Spinal cord (tissue), 10 donors: ENCODE measurements around the gene SNX1. TPM values are rescaled to one million over a fixed set of nuclear protein-coding genes. Genes with fewer than 3 reads are reported as not detected.

Experiments used
- DNase-seq, 6 donors: peaks; one replicate each; pipeline versions ENCODE4 v3.0.0 to v3.0.0-alpha.2; 2013 to 2015; ENCODE audit warnings: low spot score in 6 of 6, low read depth in 4 of 6
- H3K27ac ChIP-seq: one replicate; pipeline ENCODE4 v1.5.1; 2013; ENCODE audit warnings: low read depth, low read length, control low read depth
- H3K27me3 ChIP-seq: one replicate; pipeline ENCODE4 v1.6.1; 2013; ENCODE audit warnings: low read length; ENCODE audit not compliant: control insufficient read depth, insufficient read depth
- H3K36me3 ChIP-seq: one replicate; pipeline ENCODE4 v1.6.1; 2013; ENCODE audit warnings: low read length; ENCODE audit not compliant: control insufficient read depth, insufficient read depth
- H3K4me1 ChIP-seq: one replicate; pipeline ENCODE4 v1.6.1; 2013; ENCODE audit warnings: low read length; ENCODE audit not compliant: control insufficient read depth, insufficient read depth
- H3K4me3 ChIP-seq: one replicate; pipeline ENCODE4 v1.5.1; 2013; ENCODE audit warnings: low read depth, low read length, control low read depth
- H3K9me3 ChIP-seq: one replicate; pipeline ENCODE4 v1.6.1; 2013; ENCODE audit warnings: low read length; ENCODE audit not compliant: control insufficient read depth, insufficient read depth
- WGBS: methylation state at CpG from one replicate; pipeline ENCODE4 v1.1.5; 2013; ENCODE audit warnings: missing lambda C conversion rate; ENCODE audit not compliant: insufficient coverage; 5-methylcytosine and 5-hydroxymethylcytosine counted together
- polyA plus RNA-seq, 2 donors: library from polyadenylated mRNA; unstranded; fragments of 120-200 nt; gene quantifications; one replicate each; pipeline ENCODE4 v1.2.1, GENCODE V29; 2013; ENCODE audit not compliant: insufficient read length in 2 of 2
- small RNA-seq: library from RNA; depleted of rRNA; stranded (forward); fragments of <200 nt; gene quantifications from one replicate; pipeline ENCODE3, GENCODE V24; 2014; ENCODE audit warnings: low replicate concordance
- total RNA-seq, 2 donors: library from RNA; depleted of rRNA in 1 of 2; stranded (reverse); fragments of 120-200 nt in 1 of 2; fragments of >200 nt in 1 of 2; gene quantifications; one replicate each; pipeline versions ENCODE4 v1.2.3 to v1.2.4, GENCODE V29; 2013 to 2014
- donor health status: healthy.

The SNX1 gene
- total and polyA plus RNA-seq, 4 donors, result 51.6 to 79.3 (median 63.9) TPM

GRCh38 chr15:64180235-64180824 is 84.5 kb downstream of the SNX1 start:
- no peaks in the 10 kb centered on the region for H3K9me3 ChIP-seq
- no peak overlapping the region for H3K4me3 ChIP-seq
- 25% methylated on average over 5 of the region's 8 CpGs for WGBS
- H3K36me3 ChIP-seq, result peaks cover 2% of the 10 kb centered on the region
- no peak overlapping the region for H3K27ac ChIP-seq
- H3K4me1 ChIP-seq, result no peaks in the 10 kb centered on the region
- DNase-seq, result peak; percentile 38 to 98 (median 72)
- no peaks in the 10 kb centered on the region for H3K27me3 ChIP-seq

- no peak overlapping the region for H3K4me3 ChIP-seq
- H3K4me1 ChIP-seq, result no peaks in the 10 kb centered on the region
- DNase-seq, result no peak
- 94% methylated on average over 2 of the region's 4 CpGs for WGBS
- no peaks in the 10 kb centered on the region for H3K27me3 ChIP-seq
- H3K9me3 ChIP-seq, result no peaks in the 10 kb centered on the region
- H3K36me3 ChIP-seq, result peaks cover 5% of the 10 kb centered on the region
- H3K27ac ChIP-seq, result no peak overlapping the region
These were observed 87.1 kb downstream of the SNX1 start for GRCh38 chr15:64182859-64183370.

GRCh38 chr15:64185146-64185911 is 89.5 kb downstream of the SNX1 start:
- DNase-seq, result no peak
- WGBS, result 97% methylated on average over 6 of the region's 9 CpGs
- no peaks in the 10 kb centered on the region for H3K4me1 ChIP-seq
- H3K27me3 ChIP-seq, result no peaks in the 10 kb centered on the region
- no peaks in the 10 kb centered on the region for H3K9me3 ChIP-seq
- H3K4me3 ChIP-seq, result no peak overlapping the region
- no peak overlapping the region for H3K27ac ChIP-seq
- peaks cover 5% of the 10 kb centered on the region for H3K36me3 ChIP-seq

DNA sequence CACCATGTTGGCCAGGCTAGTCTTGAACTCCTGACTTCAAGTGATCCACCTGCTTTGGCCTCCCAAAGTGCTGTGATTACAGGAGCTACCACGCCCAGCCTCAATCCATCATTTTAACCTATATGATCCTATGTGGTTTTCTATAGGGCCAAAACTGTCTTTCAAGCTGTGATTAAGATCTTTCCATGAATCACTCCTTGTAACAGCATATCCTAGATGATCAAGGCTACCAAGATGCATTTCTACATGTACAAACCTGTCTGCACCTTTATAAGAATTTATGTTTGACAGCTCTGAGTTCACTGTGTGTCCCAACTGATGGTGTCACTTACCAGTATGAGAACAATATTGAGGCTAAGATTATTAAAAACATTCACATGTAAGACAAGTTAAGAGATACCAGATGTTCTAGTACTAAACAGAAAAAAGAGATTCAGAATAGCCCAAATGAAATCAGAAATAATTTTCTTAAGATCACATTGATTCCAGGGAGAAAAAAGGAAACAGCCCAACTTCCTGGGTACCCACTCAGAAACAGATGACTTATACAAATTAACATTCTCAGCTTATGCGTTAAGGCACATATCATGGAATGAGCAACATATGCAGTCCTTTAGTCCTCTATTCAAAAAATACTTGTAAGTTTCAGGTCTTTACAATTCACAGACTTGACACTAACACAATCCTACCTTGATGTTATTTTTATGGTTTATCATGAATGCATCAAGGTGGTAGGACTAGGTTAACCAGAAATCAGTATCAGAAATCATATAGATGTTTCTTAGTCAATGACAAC is 91.8 kb downstream of the SNX1 start:
- WGBS, result 100% methylated on average over 1 of the region's 2 CpGs
- Histone ChIP-seq H3K36me3 (peaks cover 5% of the 10 kb centered on the region), H3K4me3 (no peak overlapping the region), H3K4me1 (no peaks in the 10 kb centered on the region), H3K27me3 (no peaks in the 10 kb centered on the region), H3K27ac (no peak overlapping the region), H3K9me3 (no peaks in the 10 kb centered on the region)
- no peak for DNase-seq

Small RNA genes lying within 50 kb of the gene (small RNA-seq; reads per million reads assigned to genes)
- not detected for gene RF00019

Other genes starting within 250 kb of the SNX1 start
- gene DAPK2, start 49.5 kb upstream of the SNX1 start, total RNA-seq, result 1 to 10 TPM; 4.0 to 6.6 TPM
- 1 to 10 TPM; 6.7 TPM for gene DAPK2, start 49.5 kb upstream of the SNX1 start, polyA plus RNA-seq
- 10 to 100 TPM; 47.1 to 47.6 TPM for gene CIAO2A, start 2.1 kb upstream of the SNX1 start, total RNA-seq
- 10 to 100 TPM; 41.7 to 48.1 TPM for gene CIAO2A, start 2.1 kb upstream of the SNX1 start, polyA plus RNA-seq
- 10 to 100 TPM in 1 of 2 donors, 1 to 10 TPM in 1; 9.9 to 10.5 TPM for gene SNX22, start 55.7 kb downstream of the SNX1 start, total RNA-seq
- 10 to 100 TPM; 33.0 to 35.2 TPM for gene SNX22, start 55.7 kb downstream of the SNX1 start, polyA plus RNA-seq
- gene PPIB, start 67.0 kb downstream of the SNX1 start, total RNA-seq, result 100 to 1,000 TPM; 180 to 534 TPM
- 100 to 1,000 TPM; 404 to 451 TPM for gene PPIB, start 67.0 kb downstream of the SNX1 start, polyA plus RNA-seq